HepG2 (cell line): Measurements from ENCODE around the gene PIGC. TPM values are rescaled to one million over a fixed set of nuclear protein-coding genes. Genes with fewer than 3 reads are reported as not detected.

Experiments
- BRCA1 ChIP-seq: sonication (generic); formaldehyde crosslinking; IDR thresholded peaks from 2 replicates; pipeline ENCODE4 v1.4.0; 2020; ENCODE audit warnings: missing genetic modification reagents
- CBFB ChIP-seq: sonication (generic); formaldehyde crosslinking; IDR thresholded peaks from 2 replicates; pipeline ENCODE4 v1.4.0; 2020; ENCODE audit warnings: missing genetic modification reagents
- CHD4 ChIP-seq: fragments of 200-600 bp; sonication (generic); IDR thresholded peaks from 2 replicates; pipeline ENCODE4 v1.7.0; 2017; ENCODE audit warnings: mild to moderate bottlenecking, low read length, borderline replicate concordance
- FOXK2 ChIP-seq: fragments of 450-650 bp; IDR thresholded peaks from 2 replicates; pipeline ENCODE4 v1.6.1; 2016
- FOXO4 ChIP-seq: sonication (generic); formaldehyde crosslinking; conservative IDR thresholded peaks from 2 replicates; pipeline ENCODE4 v1.8.1; 2023; ENCODE audit warnings: missing genetic modification reagents
- FOXP1 ChIP-seq, 2 experiments: fragments of 450-650 bp in 1 of 2; IDR thresholded peaks; 2 replicates each; pipeline ENCODE4 v1.6.1; 2017 to 2018; ENCODE audit warnings: antibody characterized with exemption in 1 of 2
- IRX3 ChIP-seq: sonication (generic); formaldehyde crosslinking; IDR thresholded peaks from 2 replicates; pipeline ENCODE4 v1.8.1; 2023; ENCODE audit warnings: mild to moderate bottlenecking, low read depth, missing genetic modification reagents, borderline replicate concordance
- ISX ChIP-seq: sonication (generic); formaldehyde crosslinking; conservative IDR thresholded peaks from 2 replicates; pipeline ENCODE4 v1.5.0; 2020; ENCODE audit warnings: missing genetic modification reagents
- NFIC ChIP-seq: IDR thresholded peaks from 2 replicates; pipeline ENCODE4 v1.6.1; 2012; ENCODE audit warnings: mild to moderate bottlenecking, low read length, inconsistent platforms
- PCBP2 ChIP-seq: fragments of 200-400 bp; formaldehyde crosslinking; optimal IDR thresholded peaks from 2 replicates; pipeline ENCODE3; 2018; ENCODE audit warnings: low read length, low read depth; ENCODE audit not compliant: poor library complexity, severe bottlenecking
- REST ChIP-seq, 2 experiments: IDR thresholded peaks; 2 replicates each; pipeline ENCODE4 v1.6.1; 2011 to 2012; ENCODE audit warnings: low read length in 2 of 2, borderline replicate concordance in 1 of 2, low read depth in 1 of 2, mild to moderate bottlenecking in 1 of 2, moderate library complexity in 1 of 2
- ZBTB21 ChIP-seq: sonication (generic); formaldehyde crosslinking; IDR thresholded peaks from 2 replicates; pipeline ENCODE4 v1.4.0; 2020; ENCODE audit warnings: missing genetic modification reagents
- ZFP36L1 ChIP-seq: sonication (generic); formaldehyde crosslinking; IDR thresholded peaks from 2 replicates; pipeline ENCODE4 v1.8.0; 2022; ENCODE audit warnings: mild to moderate bottlenecking, missing genetic modification reagents, moderate library complexity
- ZMAT3 ChIP-seq: sonication (generic); formaldehyde crosslinking; conservative IDR thresholded peaks from 2 replicates; pipeline ENCODE4 v1.7.0; 2021; ENCODE audit warnings: missing genetic modification reagents
- ZNF124 ChIP-seq: sonication (generic); formaldehyde crosslinking; IDR thresholded peaks from 2 replicates; pipeline ENCODE4 v1.4.0; 2020; ENCODE audit warnings: missing genetic modification reagents
- ZNF580 ChIP-seq: IDR thresholded peaks from 2 replicates; pipeline ENCODE4 v1.6.1; 2016; ENCODE audit warnings: low read depth, borderline replicate concordance
- ZNF7 ChIP-seq: IDR thresholded peaks from 2 replicates; pipeline ENCODE4 v1.6.1; 2016; ENCODE audit warnings: missing biosample characterization, missing genetic modification reagents
- ZNF850 ChIP-seq: sonication (generic); formaldehyde crosslinking; conservative IDR thresholded peaks from 2 replicates; pipeline ENCODE4 v1.9.0; 2021; ENCODE audit warnings: mild to moderate bottlenecking, missing genetic modification reagents
- ZXDC ChIP-seq: sonication (generic); formaldehyde crosslinking; IDR thresholded peaks from 2 replicates; pipeline ENCODE4 v1.5.0; 2020; ENCODE audit warnings: mild to moderate bottlenecking, missing genetic modification reagents
- polyA plus RNA-seq, 8 experiments: library from polyadenylated mRNA; depleted of rRNA in 3 of 8; stranded (reverse) in 7 of 8; unstranded in 1 of 8; fragments of >200 nt; fragmentation: Illumina TruSeq in 4 of 8; extraction: Trizol in 4 of 8; gene quantifications; 2 replicates each; pipeline versions ENCODE4 v1.2.1 to v1.2.3, GENCODE V29; 2011 to 2016; ENCODE audit warnings: low read depth in 4 of 8, missing spikeins in 1 of 8, mixed read lengths in 1 of 8; ENCODE audit not compliant: insufficient read depth in 1 of 8
- total RNA-seq, 5 experiments: library from RNA; depleted of rRNA; stranded (reverse); fragments of >200 nt; fragmentation: Illumina TruSeq; extraction: Trizol; gene quantifications; 2 replicates each; pipeline ENCODE4 v1.2.3, GENCODE V29; 2016; ENCODE audit warnings: low read depth in 1 of 5

The PIGC gene
- total and polyA plus RNA-seq, 2 of the 13 experiments (the other 11 are each of a cell fraction or from before 2014, with no cell fraction given): 26.7 to 29.5 TPM

- TF ChIP-seq ZNF124 (CRISPR knock-in tag) (no peak; the same call in none of the 2 replicates), FOXK2 (no peak), ZNF580 (CRISPR knock-in tag) (peak; percentile 85), BRCA1 (CRISPR knock-in tag) (no peak), ISX (CRISPR knock-in tag) (no peak), FOXO4 (CRISPR knock-in tag) (no peak), REST (IDR thresholded peaks at IDR 0.05; ENCODE audit: borderline replicate concordance in 1 of 2, low read depth in 1 of 2, low read length in 2 of 2) (no peak), CBFB (peak; percentile 76; the same call in 1 of the 2 replicates), ZFP36L1 (CRISPR knock-in tag) (no peak), ZNF7 (CRISPR knock-in tag) (no peak), ZXDC (CRISPR knock-in tag) (peak; percentile 45; the same call in 1 of the 2 replicates), ZBTB21 (CRISPR knock-in tag) (0 out of 2 replicates have a peak, but pooled peaks have one; percentile 24), FOXP1 (IDR thresholded peaks at IDR 0.05) (no peak), FOXP1 (CRISPR knock-in tag; IDR thresholded peaks at IDR 0.05) (peak; percentile 22; the same call in 1 of the 2 replicates), CHD4 (no peak), ZMAT3 (CRISPR knock-in tag) (0 out of 2 replicates have a peak, but pooled peaks have one; percentile 36), IRX3 (CRISPR knock-in tag) (no peak), NFIC (no peak), PCBP2 (no peak), ZNF850 (no peak)
These were observed at the start of gene PIGC (continued) for GRCh38 chr1:172443666-172444453.
